ENCODE results near the gene DAPK2. TPM values are rescaled to one million over a fixed set of nuclear protein-coding genes. Genes with fewer than 3 reads are reported as not detected.

Gene DAPK2
- total and polyA plus RNA-seq, 2 donors (not counting 1 experiment from before 2014, with no cell fraction given): 14.4 to 21.4 TPM

GRCh38 chr15:63991706-63992105 is 54.6 kb downstream of the DAPK2 start:
- no peaks in the 10 kb centered on the region for H3K27me3 ChIP-seq (ENCODE audit: control insufficient read depth, insufficient read depth, low read length)
- TF ChIP-seq EZH2 (IDR thresholded peaks at IDR 0.05; ENCODE audit: low read length, missing control alignments): no peak
- no peak for TF ChIP-seq CTCF (conservative IDR thresholded peaks at IDR 0.05 in 1 of 2, IDR thresholded peaks at IDR 0.05 in 1 of 2; ENCODE audit: low read depth in 1 of 2, low read length in 2 of 2)
- H3K36me3 ChIP-seq (ENCODE audit: control insufficient read depth, insufficient read depth, low read length): no peaks in the 10 kb centered on the region
- H3K9me3 ChIP-seq (ENCODE audit: control insufficient read depth, insufficient read depth, low read depth, low read length): no peaks in the 10 kb centered on the region
- no peak overlapping the region for H3K4me2 ChIP-seq (ENCODE audit: extremely low read depth, insufficient read depth, low read length)
- no peak overlapping the region for H3K27ac ChIP-seq (ENCODE audit: insufficient read depth, low read length)
- no peaks in the 10 kb centered on the region for H4K20me1 ChIP-seq (ENCODE audit: control insufficient read depth, extremely low read depth, insufficient read depth, low read length)
- no peak overlapping the region for H2AFZ ChIP-seq (ENCODE audit: low read length)
- no peak overlapping the region for H3K4me3 ChIP-seq (replicated peaks in 1 of 4; ENCODE audit: control extremely low read depth in 1 of 4, insufficient read depth in 1 of 4, low read depth in 3 of 4, low read length in 4 of 4)
- no peak for DNase-seq (ENCODE audit: low read depth in 2 of 2)
- no peaks in the 10 kb centered on the region for H3K4me1 ChIP-seq (ENCODE audit: control insufficient read depth, extremely low read depth, insufficient read depth, low read length)
- H3K79me2 ChIP-seq (ENCODE audit: control insufficient read depth, insufficient read depth, low read length): no peaks in the 10 kb centered on the region
- H3K9ac ChIP-seq (ENCODE audit: insufficient read depth, low read length): no peak overlapping the region

- H3K4me2 ChIP-seq (ENCODE audit: extremely low read depth, insufficient read depth, low read length): no peak overlapping the region
- no peaks in the 10 kb centered on the region for H3K4me1 ChIP-seq (ENCODE audit: control insufficient read depth, extremely low read depth, insufficient read depth, low read length)
Observed at GRCh38 chr15:63990454-63990853, 55.8 kb downstream of the DAPK2 start.

GRCh38 chr15:63987796-63988378 is 58.4 kb downstream of the DAPK2 start:
- Histone ChIP-seq H3K9ac (ENCODE audit: insufficient read depth, low read length) (no peak overlapping the region), H3K27ac (ENCODE audit: insufficient read depth, low read length) (no peak overlapping the region), H3K27me3 (ENCODE audit: control insufficient read depth, insufficient read depth, low read length) (no peaks in the 10 kb centered on the region), H3K4me3 (replicated peaks in 1 of 4; ENCODE audit: control extremely low read depth in 1 of 4, insufficient read depth in 1 of 4, low read depth in 3 of 4, low read length in 4 of 4) (no peak overlapping the region), H3K4me1 (ENCODE audit: control insufficient read depth, extremely low read depth, insufficient read depth, low read length) (no peaks in the 10 kb centered on the region), H2AFZ (ENCODE audit: low read length) (no peak overlapping the region), H3K4me2 (ENCODE audit: extremely low read depth, insufficient read depth, low read length) (no peak overlapping the region), H3K36me3 (ENCODE audit: control insufficient read depth, insufficient read depth, low read length) (no peaks in the 10 kb centered on the region), H3K79me2 (ENCODE audit: control insufficient read depth, insufficient read depth, low read length) (no peaks in the 10 kb centered on the region), H4K20me1 (ENCODE audit: control insufficient read depth, extremely low read depth, insufficient read depth, low read length) (no peaks in the 10 kb centered on the region), H3K9me3 (ENCODE audit: control insufficient read depth, insufficient read depth, low read depth, low read length) (no peaks in the 10 kb centered on the region)
- TF ChIP-seq CTCF (conservative IDR thresholded peaks at IDR 0.05 in 1 of 2, IDR thresholded peaks at IDR 0.05 in 1 of 2; ENCODE audit: low read depth in 1 of 2, low read length in 2 of 2) (no peak), EZH2 (IDR thresholded peaks at IDR 0.05; ENCODE audit: low read length, missing control alignments) (no peak)
- DNase-seq (ENCODE audit: low read depth in 2 of 2): no peak

More at GRCh38 chr15:63990454-63990853, 55.8 kb downstream of the DAPK2 start:
- Histone ChIP-seq H3K36me3 (ENCODE audit: control insufficient read depth, insufficient read depth, low read length) (no peaks in the 10 kb centered on the region), H4K20me1 (ENCODE audit: control insufficient read depth, extremely low read depth, insufficient read depth, low read length) (no peaks in the 10 kb centered on the region), H3K79me2 (ENCODE audit: control insufficient read depth, insufficient read depth, low read length) (no peaks in the 10 kb centered on the region), H2AFZ (ENCODE audit: low read length) (no peak overlapping the region), H3K27me3 (ENCODE audit: control insufficient read depth, insufficient read depth, low read length) (no peaks in the 10 kb centered on the region), H3K9ac (ENCODE audit: insufficient read depth, low read length) (no peak overlapping the region), H3K4me3 (replicated peaks in 1 of 4; ENCODE audit: control extremely low read depth in 1 of 4, insufficient read depth in 1 of 4, low read depth in 3 of 4, low read length in 4 of 4) (no peak overlapping the region), H3K27ac (ENCODE audit: insufficient read depth, low read length) (no peak overlapping the region), H3K9me3 (ENCODE audit: control insufficient read depth, insufficient read depth, low read depth, low read length) (no peaks in the 10 kb centered on the region)
- TF ChIP-seq CTCF (conservative IDR thresholded peaks at IDR 0.05 in 1 of 2, IDR thresholded peaks at IDR 0.05 in 1 of 2; ENCODE audit: low read depth in 1 of 2, low read length in 2 of 2): no peak
- TF ChIP-seq EZH2 (IDR thresholded peaks at IDR 0.05; ENCODE audit: low read length, missing control alignments): no peak
- DNase-seq (ENCODE audit: low read depth in 2 of 2): no peak

Data from fibroblast of lung (primary cell).